ENCODE results near the gene SHC3.

The SHC3 gene

DNA sequence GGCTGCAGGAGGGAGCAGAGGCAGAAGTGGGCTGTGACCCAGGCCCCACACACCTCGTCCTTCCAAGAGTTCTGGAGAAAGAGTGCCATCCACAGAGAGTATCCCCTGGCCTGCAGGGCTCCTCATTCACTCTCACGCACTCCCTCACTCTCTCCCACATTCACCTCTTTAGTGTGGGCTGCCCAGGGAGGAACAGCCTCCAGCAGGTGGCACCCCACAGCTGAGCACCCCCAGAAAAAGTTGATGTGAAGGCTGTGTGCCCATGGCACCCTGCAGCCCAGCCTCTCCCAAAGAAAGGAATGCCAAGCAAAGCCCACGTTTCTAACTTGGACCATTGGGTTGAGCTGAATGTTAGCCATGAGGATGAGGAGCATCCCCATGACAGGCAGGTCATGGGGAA lies 4.5 kb upstream of the SHC3 start:
- no peak overlapping the region for H3K27ac ChIP-seq
- TF ChIP-seq, protein P1, sequence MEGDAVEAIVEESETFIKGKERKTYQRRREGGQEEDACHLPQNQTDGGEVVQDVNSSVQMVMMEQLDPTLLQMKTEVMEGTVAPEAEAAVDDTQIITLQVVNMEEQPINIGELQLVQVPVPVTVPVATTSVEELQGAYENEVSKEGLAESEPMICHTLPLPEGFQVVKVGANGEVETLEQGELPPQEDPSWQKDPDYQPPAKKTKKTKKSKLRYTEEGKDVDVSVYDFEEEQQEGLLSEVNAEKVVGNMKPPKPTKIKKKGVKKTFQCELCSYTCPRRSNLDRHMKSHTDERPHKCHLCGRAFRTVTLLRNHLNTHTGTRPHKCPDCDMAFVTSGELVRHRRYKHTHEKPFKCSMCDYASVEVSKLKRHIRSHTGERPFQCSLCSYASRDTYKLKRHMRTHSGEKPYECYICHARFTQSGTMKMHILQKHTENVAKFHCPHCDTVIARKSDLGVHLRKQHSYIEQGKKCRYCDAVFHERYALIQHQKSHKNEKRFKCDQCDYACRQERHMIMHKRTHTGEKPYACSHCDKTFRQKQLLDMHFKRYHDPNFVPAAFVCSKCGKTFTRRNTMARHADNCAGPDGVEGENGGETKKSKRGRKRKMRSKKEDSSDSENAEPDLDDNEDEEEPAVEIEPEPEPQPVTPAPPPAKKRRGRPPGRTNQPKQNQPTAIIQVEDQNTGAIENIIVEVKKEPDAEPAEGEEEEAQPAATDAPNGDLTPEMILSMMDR (conservative IDR thresholded peaks at IDR 0.05), result no peak

DNA sequence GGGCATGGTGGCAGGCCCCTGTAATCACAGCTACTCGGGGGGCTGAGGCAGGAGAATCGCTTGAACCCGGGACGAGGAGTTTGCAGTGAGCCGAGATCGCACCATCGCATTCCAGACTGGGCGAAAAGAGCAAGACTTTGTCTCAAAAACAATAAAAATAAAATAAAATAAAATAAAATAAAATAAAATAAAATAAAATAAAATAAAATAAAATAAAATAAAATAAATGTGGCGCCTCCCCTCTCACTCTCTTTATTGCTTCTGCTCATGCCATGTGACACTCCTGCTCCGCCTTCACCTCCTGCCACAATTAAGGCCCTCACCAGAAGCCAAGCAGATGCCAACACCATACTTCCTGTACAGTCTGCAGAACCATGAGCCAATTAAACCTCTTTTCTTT lies 3.8 kb upstream of the SHC3 start:
- TF ChIP-seq, protein P1 (conservative IDR thresholded peaks at IDR 0.05), result no peak
- H3K27ac ChIP-seq, result no peak overlapping the region

DNA sequence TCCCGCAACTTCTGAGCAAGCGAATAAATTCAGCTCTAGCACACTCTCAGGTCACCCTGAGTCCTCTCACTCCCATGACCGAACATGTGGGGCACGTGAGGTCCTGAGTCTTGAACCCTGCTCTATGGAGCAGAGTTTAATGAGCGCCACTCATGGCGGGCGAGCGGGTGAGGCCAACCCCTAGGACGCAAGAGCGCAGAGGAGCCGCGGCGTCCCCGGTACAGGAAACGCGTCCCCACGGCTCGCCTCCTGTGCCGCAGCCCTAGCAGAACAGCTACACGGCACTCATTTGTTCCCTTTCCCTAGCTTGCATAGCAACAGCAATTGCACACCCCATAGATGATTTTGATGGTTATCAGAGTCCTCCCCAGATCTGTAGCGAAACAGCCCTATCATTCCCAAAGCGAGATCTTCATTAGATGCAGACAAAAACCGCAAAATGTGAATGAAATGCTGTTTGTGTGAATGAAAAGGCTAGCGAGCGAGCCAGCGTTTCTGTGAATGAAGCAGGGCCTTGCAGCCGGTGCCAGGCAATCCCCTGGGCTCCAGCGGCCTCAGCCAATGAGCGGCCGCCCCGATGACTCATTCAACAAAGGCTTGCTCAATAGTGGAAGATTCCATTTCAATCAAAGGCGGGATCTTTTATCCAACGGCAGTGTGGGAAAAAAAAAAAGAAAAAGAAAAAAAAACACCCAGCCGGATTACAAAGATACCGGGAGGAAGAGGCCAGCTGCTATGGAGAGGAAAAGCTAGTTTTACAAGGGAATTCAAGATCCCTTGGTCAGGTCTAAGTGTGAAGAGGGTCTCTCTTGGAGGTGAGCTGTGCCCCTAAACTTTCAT lies 1.5 kb upstream of the SHC3 start:
- H3K27ac ChIP-seq, result peak overlapping the region; percentile 37
- TF ChIP-seq, protein P1 (conservative IDR thresholded peaks at IDR 0.05), result no peak

DNA sequence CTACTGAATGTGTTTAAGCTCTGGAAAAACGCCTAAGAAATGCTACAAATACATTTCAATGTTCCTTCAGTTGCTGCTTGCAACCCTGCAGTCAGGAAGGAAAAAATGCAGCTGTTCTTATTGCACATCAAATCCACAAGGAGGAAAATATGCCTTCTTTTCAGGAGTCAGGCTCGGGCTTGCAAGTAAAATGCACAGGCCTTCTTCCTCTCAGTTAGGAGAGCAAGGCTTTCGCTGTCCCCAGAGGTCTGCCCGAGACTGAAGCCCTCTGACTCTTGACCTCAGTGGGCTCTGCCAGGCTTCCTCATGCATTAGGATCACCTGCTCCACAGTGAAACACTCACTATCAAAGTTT lies 899 bp upstream of the SHC3 start:
- TF ChIP-seq, protein P1 (conservative IDR thresholded peaks at IDR 0.05), result no peak
- H3K27ac ChIP-seq, result peak overlapping the region; percentile 37

DNA sequence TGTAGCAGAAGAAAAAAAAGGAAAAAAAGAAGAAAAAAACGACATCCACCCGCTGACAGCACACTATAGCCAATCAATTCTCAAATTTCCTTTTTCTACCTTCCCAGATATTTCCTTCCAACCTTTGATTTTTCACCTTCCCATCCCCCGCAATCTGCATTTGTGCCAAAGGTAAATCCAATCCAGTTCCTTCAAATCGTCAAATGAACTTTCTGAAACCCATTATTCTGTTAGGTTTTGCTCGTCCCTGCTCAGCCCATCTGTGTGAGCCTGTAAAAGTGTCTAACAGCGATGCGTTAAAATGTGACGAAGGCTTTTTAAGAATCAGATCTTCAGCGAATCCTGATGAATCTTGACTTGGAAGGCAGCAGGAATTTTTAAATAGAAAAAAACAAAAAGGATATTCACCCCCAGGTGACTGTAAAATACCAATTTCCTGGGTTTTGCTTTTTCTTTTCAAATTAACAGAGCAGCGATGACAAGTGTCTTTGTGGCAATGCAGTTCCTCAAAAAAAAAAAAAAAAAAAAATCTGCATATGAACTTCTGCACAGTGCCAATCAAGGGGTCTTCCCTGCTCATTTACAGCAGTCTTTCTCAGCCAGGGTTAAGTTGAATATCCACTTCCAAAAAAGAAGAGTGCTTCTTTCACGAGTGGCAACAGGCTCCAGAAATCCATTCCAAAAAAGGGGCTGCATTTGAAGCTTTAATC lies 367 bp upstream of the SHC3 start:
- H3K27ac ChIP-seq, result no peak overlapping the region
- TF ChIP-seq, protein P1 (conservative IDR thresholded peaks at IDR 0.05), result no peak

DNA sequence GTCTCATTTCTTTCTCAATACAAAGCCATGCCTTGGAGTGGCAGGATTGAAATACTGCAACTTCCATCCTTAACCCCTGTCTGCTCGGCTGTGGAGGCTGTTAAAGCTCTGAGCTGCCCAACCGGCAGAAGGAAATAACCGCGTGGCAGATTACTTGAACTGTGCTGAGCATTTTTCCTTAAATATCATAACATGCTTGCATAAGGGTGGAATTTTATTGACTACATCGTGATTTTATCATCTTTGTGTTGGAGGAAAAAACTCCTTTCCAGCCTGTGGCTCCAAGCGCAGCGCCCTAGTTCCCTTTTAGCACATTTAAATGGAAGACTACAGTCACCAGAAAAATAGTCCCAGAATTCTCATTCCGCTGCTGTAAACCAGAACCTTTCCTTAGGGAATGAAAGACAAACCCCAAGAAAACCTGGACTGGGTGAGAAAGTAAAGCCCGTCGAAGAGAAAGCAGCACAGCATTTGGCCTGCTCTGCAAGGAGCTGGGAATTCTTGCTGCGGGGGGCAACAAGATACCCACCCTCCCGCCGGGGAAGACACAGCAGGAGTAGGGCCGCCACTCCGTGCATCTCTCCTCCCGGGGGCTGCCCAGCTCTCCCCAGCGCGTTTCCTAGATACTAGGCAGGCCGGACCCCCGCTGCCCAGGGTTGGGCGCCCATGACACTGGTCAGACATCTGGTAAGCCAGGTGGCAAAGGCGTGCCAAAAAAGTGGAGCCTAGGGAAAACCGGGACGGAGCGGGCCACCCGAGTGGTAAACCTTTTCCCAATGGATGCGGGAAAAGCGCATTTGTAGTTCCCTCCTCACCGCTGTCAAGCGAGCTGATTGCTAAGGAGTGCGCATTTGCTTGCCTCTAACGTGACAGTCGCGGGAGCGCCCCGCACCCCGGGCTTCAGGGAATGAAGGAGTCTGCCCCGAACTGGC lies 1.3 kb downstream of the SHC3 start:
- no peak overlapping the region for H3K27ac ChIP-seq
- TF ChIP-seq, protein P1 (conservative IDR thresholded peaks at IDR 0.05), result no peak

DNA sequence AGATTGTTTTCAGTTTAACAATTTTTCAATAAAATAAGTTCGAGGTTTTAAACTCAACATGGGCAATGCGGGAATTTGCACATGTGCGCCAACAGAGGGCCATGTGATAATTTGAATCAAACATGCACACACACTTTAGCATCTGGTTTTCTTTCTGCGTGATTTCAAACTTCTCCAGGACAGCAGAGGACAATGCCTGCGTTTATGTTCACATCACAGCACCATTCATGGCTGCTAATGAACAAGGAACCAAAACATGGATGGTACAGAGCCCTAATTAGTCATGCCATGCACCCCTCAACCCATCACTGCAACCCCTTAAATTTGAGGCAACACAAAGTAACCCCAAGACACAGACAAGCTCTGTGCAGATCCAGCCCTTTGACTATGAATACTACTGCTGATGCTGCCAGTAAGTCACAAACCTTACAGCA lies 2.8 kb downstream of the SHC3 start:
- TF ChIP-seq, protein P1 (conservative IDR thresholded peaks at IDR 0.05), result no peak
- H3K27ac ChIP-seq, result no peak overlapping the region

Measured in VCaP (cell line).